COLO668 (cell line): ENCODE results near the gene CCDC40.

Experiments
- DNase-seq: peaks from one replicate; lab custom pipeline; 2025; ENCODE audit not compliant: unreplicated experiment; lab: John Stamatoyannopoulos, UW

The CCDC40 gene

GRCh38 chr17:80017226-80018010 is 19.0 kb upstream of the CCDC40 start:
- DNase-seq = no peak

- DNase-seq = no peak
Observed at GRCh38 chr17:80018917-80019651, 17.4 kb upstream of the CCDC40 start.

- DNase-seq = no peak
Observed at GRCh38 chr17:80021600-80021999, 14.8 kb upstream of the CCDC40 start.

- DNase-seq = peak; percentile 16
Observed at GRCh38 chr17:80023481-80024205, 12.8 kb upstream of the CCDC40 start.

- no peak for DNase-seq
Observed at GRCh38 chr17:80024206-80024972, 12.1 kb upstream of the CCDC40 start.

GRCh38 chr17:80025140-80025539 is 11.3 kb upstream of the CCDC40 start:
- peak; percentile 78 for DNase-seq

GRCh38 chr17:80025796-80026195 is 10.6 kb upstream of the CCDC40 start:
- peak; percentile 50 for DNase-seq

- DNase-seq = peak; percentile 47
Observed at GRCh38 chr17:80026359-80027042, 9.9 kb upstream of the CCDC40 start.

GRCh38 chr17:80027043-80027435 is 9.4 kb upstream of the CCDC40 start:
- no peak for DNase-seq

GRCh38 chr17:80028030-80028429 is 8.4 kb upstream of the CCDC40 start:
- no peak for DNase-seq

- peak; percentile 5 for DNase-seq
Observed at GRCh38 chr17:80029258-80029974, 7.0 kb upstream of the CCDC40 start.

- DNase-seq = peak; percentile 79
Observed at GRCh38 chr17:80030730-80031410, 5.6 kb upstream of the CCDC40 start.

- DNase-seq = no peak
Observed at GRCh38 chr17:80031691-80032430, 4.6 kb upstream of the CCDC40 start.

GRCh38 chr17:80032614-80033171 is 3.7 kb upstream of the CCDC40 start:
- DNase-seq = peak; percentile 1

GRCh38 chr17:80033840-80034239 is 2.6 kb upstream of the CCDC40 start:
- DNase-seq = no peak

- DNase-seq = peak; percentile 23
Observed at GRCh38 chr17:80034791-80035686, 1.4 kb upstream of the CCDC40 start.

GRCh38 chr17:80035687-80035936 is 830 bp upstream of the CCDC40 start, which contains the start of gene TBC1D16:
TBC1D16 (minus strand) TSS chr17:80035872; CDS start chr17:80013547, 22,325 bp downstream.
- DNase-seq = no peak
